ENCODE results near the gene HOXC9. TPM values are rescaled to one million over a fixed set of nuclear protein-coding genes. Genes with fewer than 3 reads are reported as not detected.
A peak's percentile ranks its signal among the peaks of the same experiment; 100 is the strongest.

The HOXC9 gene
- total RNA-seq, 1 donor from 2014 or later, result not detected

GRCh38 chr12:53994264-53995001 is 5.5 kb upstream of the HOXC9 start:
- Histone ChIP-seq H3K27me3 (ENCODE audit: low read depth) (peaks cover 100% of the 10 kb centered on the region), H3K27ac (replicated peaks) (no peak overlapping the region), H3K36me3 (no peaks in the 10 kb centered on the region), H3K4me1 (peaks cover 25% of the 10 kb centered on the region), H3K4me3 (peak overlapping the region; percentile 66), H3K9me3 (replicated peaks) (no peaks in the 10 kb centered on the region)
- intact Hi-C loops (cut with micrococcal nuclease), result no loop called here
- TF ChIP-seq CTCF (IDR thresholded peaks at IDR 0.05; ENCODE audit: borderline replicate concordance), result no peak
- DNase-seq, result no peak

GRCh38 chr12:53995002-53995377 is 5.0 kb upstream of the HOXC9 start:
- Histone ChIP-seq H3K4me1 (peaks cover 29% of the 10 kb centered on the region), H3K27me3 (ENCODE audit: low read depth) (peaks cover 100% of the 10 kb centered on the region)

GRCh38 chr12:53995378-53996239 is 4.4 kb upstream of the HOXC9 start:
- intact Hi-C loops (cut with micrococcal nuclease), result no loop called here
- no peaks in the 10 kb centered on the region for H3K36me3 ChIP-seq
- peaks cover 35% of the 10 kb centered on the region for H3K4me1 ChIP-seq
- no peak for DNase-seq
- peaks cover 100% of the 10 kb centered on the region for H3K27me3 ChIP-seq (ENCODE audit: low read depth)
- peak overlapping the region; percentile 66 for H3K4me3 ChIP-seq
- no peak overlapping the region for H3K27ac ChIP-seq (replicated peaks)
- no peaks in the 10 kb centered on the region for H3K9me3 ChIP-seq (replicated peaks)
- TF ChIP-seq CTCF (IDR thresholded peaks at IDR 0.05; ENCODE audit: borderline replicate concordance), result no peak

More at GRCh38 chr12:53995002-53995377, 5.0 kb upstream of the HOXC9 start:
- DNase-seq, result no peak
- no peaks in the 10 kb centered on the region for H3K9me3 ChIP-seq (replicated peaks)
- no peak for TF ChIP-seq CTCF (IDR thresholded peaks at IDR 0.05; ENCODE audit: borderline replicate concordance)
- H3K36me3 ChIP-seq, result no peaks in the 10 kb centered on the region
- H3K4me3 ChIP-seq, result peak overlapping the region; percentile 66
- no peak overlapping the region for H3K27ac ChIP-seq (replicated peaks)
- intact Hi-C loops (cut with micrococcal nuclease), result no loop called here

GRCh38 chr12:53996240-53997203 is 3.4 kb upstream of the HOXC9 start:
- intact Hi-C loops (cut with micrococcal nuclease), result no loop called here
- Histone ChIP-seq H3K36me3 (no peaks in the 10 kb centered on the region), H3K9me3 (replicated peaks) (no peaks in the 10 kb centered on the region), H3K27me3 (ENCODE audit: low read depth) (peaks cover 100% of the 10 kb centered on the region), H3K27ac (replicated peaks) (no peak overlapping the region), H3K4me1 (peaks cover 38% of the 10 kb centered on the region), H3K4me3 (peak overlapping the region; percentile 66)
- TF ChIP-seq CTCF (IDR thresholded peaks at IDR 0.05; ENCODE audit: borderline replicate concordance), result no peak
- DNase-seq, result no peak
